Panc1 (cell line): ENCODE results near the gene CHST8. TPM values are rescaled to one million over a fixed set of nuclear protein-coding genes. Genes with fewer than 3 reads are reported as not detected.

ENCODE experiments used
- ATAC-seq: fragments of 200-7000 bp; cut with Tn5 transposase; 2 replicates; pipeline ENCODE4 v1.9.1; 2020; ENCODE audit warnings: mild to moderate bottlenecking, moderate library complexity
- BruUV-seq: library from RNA; stranded (reverse); fragments of 400-500 nt; replicated peaks from 2 replicates; lab custom pipeline; 2021; lab: Mats Ljungman, UMichigan
- CTCF ChIA-PET: fragments of 300-600 bp; sonication (Branson Sonifier 250); formaldehyde crosslinking; loops from one replicate; lab custom pipeline; 2022; ENCODE audit warnings: antibody characterized with exemption; lab: Charles Lee
- POLR2A ChIA-PET: fragments of 300-600 bp; sonication (Branson Sonifier 250); formaldehyde crosslinking; loops from one replicate; lab custom pipeline; 2022; ENCODE audit warnings: antibody characterized with exemption; lab: Charles Lee
- DNase-seq: peaks from one replicate; pipeline ENCODE4 v3.0.0-alpha.2; 2010; ENCODE audit warnings: low read depth, low spot score
- H3K27ac ChIP-seq: 2 replicates; pipeline ENCODE4 v1.5.1; 2011; ENCODE audit warnings: mild to moderate bottlenecking, low read length, inconsistent platforms
- H3K27me3 ChIP-seq: fragments of 200-500 bp; sonication (Bioruptor generic); 2 replicates; pipeline ENCODE4 v1.6.0; 2014; ENCODE audit warnings: low read length, inconsistent platforms; ENCODE audit not compliant: control insufficient read depth, insufficient read depth
- H3K36me3 ChIP-seq: fragments of 200-500 bp; sonication (Bioruptor generic); 2 replicates; pipeline ENCODE4 v1.5.1; 2014; ENCODE audit warnings: inconsistent platforms, mild to moderate bottlenecking, low read length, moderate library complexity; ENCODE audit not compliant: control insufficient read depth, insufficient read depth
- H3K4me1 ChIP-seq: 2 replicates; pipeline ENCODE4 v1.5.1; 2011; ENCODE audit warnings: inconsistent platforms, mild to moderate bottlenecking, low read length, moderate library complexity; ENCODE audit not compliant: control insufficient read depth, insufficient read depth
- H3K4me3 ChIP-seq, 2 experiments: 2 replicates each; pipeline ENCODE4 v1.5.1; 2011 to 2012; ENCODE audit warnings: low read depth in 2 of 2, low read length in 2 of 2, mild to moderate bottlenecking in 2 of 2, inconsistent platforms in 1 of 2, moderate library complexity in 1 of 2
- H3K9me3 ChIP-seq: fragments of 200-500 bp; sonication (Bioruptor generic); 2 replicates; pipeline ENCODE4 v1.5.1; 2014; ENCODE audit warnings: low read depth, mild to moderate bottlenecking, inconsistent platforms, low read length, moderate library complexity; ENCODE audit not compliant: control insufficient read depth, insufficient read depth
- POLR2AphosphoS5 ChIP-seq: IDR thresholded peaks from 2 replicates; pipeline ENCODE4 v1.6.1; 2012; ENCODE audit warnings: mild to moderate bottlenecking, low read depth, low read length, moderate library complexity
- SIN3A ChIP-seq: IDR thresholded peaks from 2 replicates; pipeline ENCODE4 v1.6.1; 2012; ENCODE audit warnings: low read depth, mild to moderate bottlenecking, low read length, moderate library complexity, borderline replicate concordance; ENCODE audit not compliant: insufficient read depth
- TCF7L2 ChIP-seq: IDR thresholded peaks from 2 replicates; pipeline ENCODE4 v1.6.1; 2011; ENCODE audit warnings: mild to moderate bottlenecking, low read depth, low read length, inconsistent platforms
- in situ Hi-C: cut with HindIII; loops from 2 replicates; pipeline ENCODE4 v1.10.0; 2016; ENCODE audit warnings: low sequenced_read_pairs, low pct_unique_long_range_greater_than_20kb
- intact Hi-C: fragments of 100-400 bp; cut with micrococcal nuclease; formaldehyde crosslinking; loops from one replicate; pipeline ENCODE4 v1.10.0; 2022; ENCODE audit not compliant: unreplicated experiment
- total RNA-seq: library from RNA; stranded (reverse); gene quantifications from one replicate; pipeline ENCODE4 v1.2.1, GENCODE V29; 2021; ENCODE audit not compliant: unreplicated experiment
- TF ChIP-seq, protein P1 (sequence below): fragments of 450-650 bp; IDR thresholded peaks from 2 replicates; pipeline ENCODE4 v1.5.1; 2017; ENCODE audit warnings: mild to moderate bottlenecking
- TF ChIP-seq, protein P2 (sequence below), 2 experiments: IDR thresholded peaks; 2 replicates each; pipeline ENCODE4 v1.6.1; 2011 to 2012; ENCODE audit warnings: low read depth in 2 of 2, control low read depth in 1 of 2, low read length in 1 of 2, mild to moderate bottlenecking in 1 of 2, moderate library complexity in 1 of 2; ENCODE audit not compliant: insufficient read depth in 1 of 2

Gene CHST8
- total RNA-seq, 1 experiment from 2014 or later: 0.28 TPM

DNA sequence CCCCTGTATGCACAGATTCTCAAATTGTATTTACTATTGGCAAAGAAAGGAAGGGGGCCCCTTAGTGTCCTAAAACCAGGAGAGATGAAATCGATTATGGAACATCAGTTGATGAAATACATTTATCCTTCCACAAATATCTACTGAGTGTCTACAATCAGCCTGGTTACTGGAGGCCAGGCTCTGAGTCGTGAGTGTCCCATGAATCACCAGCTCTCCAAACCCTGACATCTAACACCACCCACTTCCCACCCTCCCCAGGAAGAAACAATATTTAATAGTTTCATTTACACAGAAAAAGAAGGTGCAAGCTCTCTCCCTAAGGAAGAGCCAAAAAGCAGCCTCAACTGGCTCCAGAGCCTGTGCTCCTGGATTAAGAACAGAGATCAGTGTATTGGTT is 200.1 kb downstream of the CHST8 start:
- POLR2A ChIA-PET: no interaction called here
- no peak for DNase-seq
- TF ChIP-seq, protein P1, sequence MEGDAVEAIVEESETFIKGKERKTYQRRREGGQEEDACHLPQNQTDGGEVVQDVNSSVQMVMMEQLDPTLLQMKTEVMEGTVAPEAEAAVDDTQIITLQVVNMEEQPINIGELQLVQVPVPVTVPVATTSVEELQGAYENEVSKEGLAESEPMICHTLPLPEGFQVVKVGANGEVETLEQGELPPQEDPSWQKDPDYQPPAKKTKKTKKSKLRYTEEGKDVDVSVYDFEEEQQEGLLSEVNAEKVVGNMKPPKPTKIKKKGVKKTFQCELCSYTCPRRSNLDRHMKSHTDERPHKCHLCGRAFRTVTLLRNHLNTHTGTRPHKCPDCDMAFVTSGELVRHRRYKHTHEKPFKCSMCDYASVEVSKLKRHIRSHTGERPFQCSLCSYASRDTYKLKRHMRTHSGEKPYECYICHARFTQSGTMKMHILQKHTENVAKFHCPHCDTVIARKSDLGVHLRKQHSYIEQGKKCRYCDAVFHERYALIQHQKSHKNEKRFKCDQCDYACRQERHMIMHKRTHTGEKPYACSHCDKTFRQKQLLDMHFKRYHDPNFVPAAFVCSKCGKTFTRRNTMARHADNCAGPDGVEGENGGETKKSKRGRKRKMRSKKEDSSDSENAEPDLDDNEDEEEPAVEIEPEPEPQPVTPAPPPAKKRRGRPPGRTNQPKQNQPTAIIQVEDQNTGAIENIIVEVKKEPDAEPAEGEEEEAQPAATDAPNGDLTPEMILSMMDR: no peak
- TF ChIP-seq POLR2AphosphoS5: no peak
- TF ChIP-seq, protein P2, sequence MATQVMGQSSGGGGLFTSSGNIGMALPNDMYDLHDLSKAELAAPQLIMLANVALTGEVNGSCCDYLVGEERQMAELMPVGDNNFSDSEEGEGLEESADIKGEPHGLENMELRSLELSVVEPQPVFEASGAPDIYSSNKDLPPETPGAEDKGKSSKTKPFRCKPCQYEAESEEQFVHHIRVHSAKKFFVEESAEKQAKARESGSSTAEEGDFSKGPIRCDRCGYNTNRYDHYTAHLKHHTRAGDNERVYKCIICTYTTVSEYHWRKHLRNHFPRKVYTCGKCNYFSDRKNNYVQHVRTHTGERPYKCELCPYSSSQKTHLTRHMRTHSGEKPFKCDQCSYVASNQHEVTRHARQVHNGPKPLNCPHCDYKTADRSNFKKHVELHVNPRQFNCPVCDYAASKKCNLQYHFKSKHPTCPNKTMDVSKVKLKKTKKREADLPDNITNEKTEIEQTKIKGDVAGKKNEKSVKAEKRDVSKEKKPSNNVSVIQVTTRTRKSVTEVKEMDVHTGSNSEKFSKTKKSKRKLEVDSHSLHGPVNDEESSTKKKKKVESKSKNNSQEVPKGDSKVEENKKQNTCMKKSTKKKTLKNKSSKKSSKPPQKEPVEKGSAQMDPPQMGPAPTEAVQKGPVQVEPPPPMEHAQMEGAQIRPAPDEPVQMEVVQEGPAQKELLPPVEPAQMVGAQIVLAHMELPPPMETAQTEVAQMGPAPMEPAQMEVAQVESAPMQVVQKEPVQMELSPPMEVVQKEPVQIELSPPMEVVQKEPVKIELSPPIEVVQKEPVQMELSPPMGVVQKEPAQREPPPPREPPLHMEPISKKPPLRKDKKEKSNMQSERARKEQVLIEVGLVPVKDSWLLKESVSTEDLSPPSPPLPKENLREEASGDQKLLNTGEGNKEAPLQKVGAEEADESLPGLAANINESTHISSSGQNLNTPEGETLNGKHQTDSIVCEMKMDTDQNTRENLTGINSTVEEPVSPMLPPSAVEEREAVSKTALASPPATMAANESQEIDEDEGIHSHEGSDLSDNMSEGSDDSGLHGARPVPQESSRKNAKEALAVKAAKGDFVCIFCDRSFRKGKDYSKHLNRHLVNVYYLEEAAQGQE (IDR thresholded peaks at IDR 0.05; ENCODE audit: insufficient read depth in 1 of 2, low read depth in 2 of 2, low read length in 1 of 2): no peak
- no peak for TF ChIP-seq TCF7L2
- no peak for TF ChIP-seq SIN3A
- Histone ChIP-seq H3K36me3 (no peaks in the 10 kb centered on the region), H3K9me3 (no peaks in the 10 kb centered on the region), H3K27ac (no peak overlapping the region), H3K4me3 (no peak overlapping the region), H3K27me3 (no peaks in the 10 kb centered on the region), H3K4me1 (peaks cover 3% of the 10 kb centered on the region; the same call in 1 of the 2 replicates)
- ATAC-seq: no peak
- CTCF ChIA-PET: no interaction called here
- in situ Hi-C loops (no loop called here), intact Hi-C loops (no loop called here)
- no TSS peak for BruUV-seq

Other genes starting within 250 kb of the CHST8 start
- 41.5 TPM for gene CEBPG, start 248.2 kb upstream of the CHST8 start, total RNA-seq
- gene PEPD, start 100.2 kb upstream of the CHST8 start, total RNA-seq: 102 TPM
- gene KCTD15, start 174.9 kb downstream of the CHST8 start, total RNA-seq: 27.8 TPM